Fibroblast of lung (primary cell): ENCODE results near the gene SNX15.

Experiments
- EZH2 ChIP-seq: IDR thresholded peaks from 2 replicates; pipeline ENCODE4 v1.5.1; 2012; ENCODE audit warnings: low read length, control low read depth, mild to moderate bottlenecking; ENCODE audit errors: missing control alignments
- TF ChIP-seq, protein P1 (sequence below), 2 donors: IDR thresholded peaks in 1 of 2; conservative IDR thresholded peaks in 1 of 2; 1 replicate in 1 of 2; 2 replicates in 1 of 2; pipeline ENCODE4 v1.5.1; 2011 to 2012; ENCODE audit warnings: low read length in 2 of 2, control low read depth in 1 of 2, inconsistent platforms in 1 of 2, low read depth in 1 of 2, mild to moderate bottlenecking in 1 of 2

DNA sequence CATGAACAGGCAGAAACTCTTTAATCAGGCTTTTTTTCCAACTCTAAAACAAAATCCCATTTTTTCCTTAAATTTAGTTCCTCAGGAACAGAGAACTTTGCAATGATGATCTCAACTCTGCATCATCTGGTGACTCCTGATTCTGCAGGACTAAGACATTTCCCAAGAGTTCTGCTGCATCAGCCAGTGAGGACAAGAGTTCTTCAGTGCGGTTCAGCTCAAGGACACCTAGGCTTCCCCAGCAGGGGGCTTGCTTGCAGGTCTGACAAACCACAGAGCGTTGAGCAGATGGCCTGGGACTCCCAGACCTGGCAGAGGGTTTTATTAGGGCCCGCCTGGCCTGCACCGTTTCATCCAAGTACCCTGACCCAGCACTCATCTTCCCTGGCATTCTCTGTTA is 50.2 kb downstream of the SNX15 start:
- TF ChIP-seq, protein P1, sequence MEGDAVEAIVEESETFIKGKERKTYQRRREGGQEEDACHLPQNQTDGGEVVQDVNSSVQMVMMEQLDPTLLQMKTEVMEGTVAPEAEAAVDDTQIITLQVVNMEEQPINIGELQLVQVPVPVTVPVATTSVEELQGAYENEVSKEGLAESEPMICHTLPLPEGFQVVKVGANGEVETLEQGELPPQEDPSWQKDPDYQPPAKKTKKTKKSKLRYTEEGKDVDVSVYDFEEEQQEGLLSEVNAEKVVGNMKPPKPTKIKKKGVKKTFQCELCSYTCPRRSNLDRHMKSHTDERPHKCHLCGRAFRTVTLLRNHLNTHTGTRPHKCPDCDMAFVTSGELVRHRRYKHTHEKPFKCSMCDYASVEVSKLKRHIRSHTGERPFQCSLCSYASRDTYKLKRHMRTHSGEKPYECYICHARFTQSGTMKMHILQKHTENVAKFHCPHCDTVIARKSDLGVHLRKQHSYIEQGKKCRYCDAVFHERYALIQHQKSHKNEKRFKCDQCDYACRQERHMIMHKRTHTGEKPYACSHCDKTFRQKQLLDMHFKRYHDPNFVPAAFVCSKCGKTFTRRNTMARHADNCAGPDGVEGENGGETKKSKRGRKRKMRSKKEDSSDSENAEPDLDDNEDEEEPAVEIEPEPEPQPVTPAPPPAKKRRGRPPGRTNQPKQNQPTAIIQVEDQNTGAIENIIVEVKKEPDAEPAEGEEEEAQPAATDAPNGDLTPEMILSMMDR (conservative IDR thresholded peaks at IDR 0.05 in 1 of 2, IDR thresholded peaks at IDR 0.05 in 1 of 2; ENCODE audit: low read depth in 1 of 2, low read length in 2 of 2): no peak
- no peak for TF ChIP-seq EZH2
